ENCODE data around the gene OR8J1. TPM values are rescaled to one million over a fixed set of nuclear protein-coding genes. Genes with fewer than 3 reads are reported as not detected.
"Not testable (repeated sequence)": the region's sequence is repeated elsewhere in the genome, so short reads cannot be mapped to it uniquely, and the experiment has no call there.

The OR8J1 gene
- total RNA-seq, 4 donors from 2014 or later = not detected

DNA sequence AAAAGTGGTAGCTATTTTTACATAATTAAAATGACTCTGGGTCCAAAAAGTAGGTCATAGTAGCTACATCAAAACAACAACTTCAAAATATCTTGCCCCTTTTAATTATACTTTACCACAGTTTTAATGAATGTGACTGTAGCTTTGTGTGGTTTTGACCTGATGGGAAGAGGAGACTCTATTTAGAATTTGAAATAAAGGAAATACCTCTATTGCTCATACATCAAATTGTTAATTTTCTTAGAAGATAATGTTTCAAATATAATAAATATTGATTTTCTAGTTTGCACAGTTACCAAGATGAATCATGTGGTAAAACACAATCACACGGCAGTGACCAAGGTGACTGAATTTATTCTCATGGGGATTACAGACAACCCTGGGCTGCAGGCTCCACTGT lies 8.4 kb upstream of the OR8J1 start, which contains the start of gene OR8K1:
Gene OR8K1, plus strand, starts transcription at position 301 of the 400 bp plus-strand sequence. Its CDS starts 0 bp downstream, at position 301.
- 84 to 94% methylated on average over 1 of the region's 1 CpG for WGBS, 2 donors
- intact Hi-C loops (cut with DNase I; ENCODE audit: low total_unique reads) = no loop called here
- TF ChIP-seq, protein P1, sequence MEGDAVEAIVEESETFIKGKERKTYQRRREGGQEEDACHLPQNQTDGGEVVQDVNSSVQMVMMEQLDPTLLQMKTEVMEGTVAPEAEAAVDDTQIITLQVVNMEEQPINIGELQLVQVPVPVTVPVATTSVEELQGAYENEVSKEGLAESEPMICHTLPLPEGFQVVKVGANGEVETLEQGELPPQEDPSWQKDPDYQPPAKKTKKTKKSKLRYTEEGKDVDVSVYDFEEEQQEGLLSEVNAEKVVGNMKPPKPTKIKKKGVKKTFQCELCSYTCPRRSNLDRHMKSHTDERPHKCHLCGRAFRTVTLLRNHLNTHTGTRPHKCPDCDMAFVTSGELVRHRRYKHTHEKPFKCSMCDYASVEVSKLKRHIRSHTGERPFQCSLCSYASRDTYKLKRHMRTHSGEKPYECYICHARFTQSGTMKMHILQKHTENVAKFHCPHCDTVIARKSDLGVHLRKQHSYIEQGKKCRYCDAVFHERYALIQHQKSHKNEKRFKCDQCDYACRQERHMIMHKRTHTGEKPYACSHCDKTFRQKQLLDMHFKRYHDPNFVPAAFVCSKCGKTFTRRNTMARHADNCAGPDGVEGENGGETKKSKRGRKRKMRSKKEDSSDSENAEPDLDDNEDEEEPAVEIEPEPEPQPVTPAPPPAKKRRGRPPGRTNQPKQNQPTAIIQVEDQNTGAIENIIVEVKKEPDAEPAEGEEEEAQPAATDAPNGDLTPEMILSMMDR (IDR thresholded peaks at IDR 0.05) = no peak
- no peak for TF ChIP-seq POLR2A (IDR thresholded peaks at IDR 0.05)
- no peak for DNase-seq (ENCODE audit: low spot score in 2 of 2)
- H3K4me3 ChIP-seq (ENCODE audit: low read depth, poor library complexity, severe bottlenecking) = no peak within 1 kb of the TSS

- no peak within 1 kb of the TSS for H3K4me3 ChIP-seq (ENCODE audit: low read depth, poor library complexity, severe bottlenecking)
- no peak for TF ChIP-seq POLR2A (IDR thresholded peaks at IDR 0.05)
- TF ChIP-seq, protein P1 (IDR thresholded peaks at IDR 0.05) = no peak
- 78 to 79% methylated on average over 2 of the region's 2 CpGs for WGBS, 2 donors
- intact Hi-C loops (cut with DNase I; ENCODE audit: low total_unique reads) = no loop called here
- DNase-seq (ENCODE audit: low spot score in 2 of 2) = no peak
Measured at GRCh38 chr11:56375324-56375723, 21.2 kb downstream of the OR8J1 start, which contains the start of gene OR8U1. Gene OR8U1, plus strand, starts transcription at chr11:56375624. Its CDS starts 0 bp downstream, at chr11:56375624.

- TF ChIP-seq, protein P1 (IDR thresholded peaks at IDR 0.05) = no peak
- no peak for TF ChIP-seq POLR2A (IDR thresholded peaks at IDR 0.05)
Measured at GRCh38 chr11:56380120-56380519, 26.0 kb downstream of the OR8J1 start.

DNA sequence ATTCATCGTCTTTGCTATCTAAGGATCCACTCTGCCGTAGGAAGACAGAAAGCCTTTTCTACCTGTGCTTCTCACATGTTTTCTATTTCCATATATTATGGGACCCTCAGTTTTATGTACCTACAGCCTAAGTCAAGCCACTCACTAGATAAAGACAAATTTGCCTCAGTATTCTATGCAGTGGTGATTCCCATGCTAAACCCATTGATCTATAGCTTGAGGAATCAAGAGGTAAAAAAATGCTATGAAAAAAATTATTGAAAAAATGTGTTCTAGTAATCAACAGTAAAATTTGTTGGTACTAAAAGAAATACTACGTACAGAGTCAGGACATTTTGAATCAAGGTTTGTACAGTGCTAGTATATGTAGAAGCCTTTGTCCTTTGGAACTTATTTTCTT lies 40.3 kb downstream of the OR8J1 start:
- DNase-seq (ENCODE audit: low spot score in 2 of 2) = no peak
- no peak overlapping the region for H3K4me3 ChIP-seq (ENCODE audit: low read depth, poor library complexity, severe bottlenecking)
- 91 to 92% methylated on average over 3 of the region's 3 CpGs for WGBS, 2 donors
- TF ChIP-seq, protein P1 (IDR thresholded peaks at IDR 0.05) = no peak
- TF ChIP-seq POLR2A (IDR thresholded peaks at IDR 0.05) = no peak
- intact Hi-C loops (cut with DNase I; ENCODE audit: low total_unique reads) = no loop called here

More at GRCh38 chr11:56380120-56380519, 26.0 kb downstream of the OR8J1 start:
- intact Hi-C loops (cut with DNase I; ENCODE audit: low total_unique reads) = no loop called here
- no peak for DNase-seq (ENCODE audit: low spot score in 2 of 2)
- WGBS, 2 donors = 83 to 85% methylated on average over 2 of the region's 2 CpGs
- no peak overlapping the region for H3K4me3 ChIP-seq (ENCODE audit: low read depth, poor library complexity, severe bottlenecking)

DNA sequence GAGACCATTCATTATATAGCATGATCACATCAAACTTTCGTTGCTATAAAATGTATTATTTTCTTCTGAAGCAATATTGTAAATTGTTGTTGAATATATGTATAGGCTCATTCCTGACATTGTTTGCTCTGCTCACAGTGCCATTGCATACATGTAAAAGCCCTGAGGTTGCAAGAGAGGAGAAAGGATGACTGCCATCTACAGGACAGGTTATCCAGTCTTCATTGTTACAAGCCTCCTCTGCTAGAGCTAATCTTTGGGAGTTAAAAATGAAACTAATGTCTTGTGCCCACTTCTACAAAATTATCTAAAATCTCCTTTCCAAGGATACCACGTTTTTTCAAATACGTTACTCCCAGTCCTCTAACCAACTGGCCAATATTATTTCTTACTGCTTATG lies 42.0 kb downstream of the OR8J1 start:
- WGBS, 2 donors = 45 to 60% methylated on average over 3 of the region's 3 CpGs
- intact Hi-C loops (cut with DNase I; ENCODE audit: low total_unique reads) = no loop called here
- no peak for DNase-seq (ENCODE audit: low spot score in 2 of 2)
- no peak overlapping the region for H3K4me3 ChIP-seq (ENCODE audit: low read depth, poor library complexity, severe bottlenecking)
- TF ChIP-seq, protein P1 (IDR thresholded peaks at IDR 0.05) = no peak
- TF ChIP-seq POLR2A (IDR thresholded peaks at IDR 0.05) = no peak

GRCh38 chr11:56401858-56402461 lies 47.9 kb downstream of the OR8J1 start:
- DNase-seq (ENCODE audit: low spot score in 2 of 2); intact Hi-C loops (cut with DNase I; ENCODE audit: low total_unique reads); H3K4me3 ChIP-seq (ENCODE audit: low read depth, poor library complexity, severe bottlenecking): not testable (repeated sequence)
- WGBS, 2 donors = 94 to 95% methylated on average over 12 to 26 of the region's 27 CpGs

All from lower leg skin (tissue), 4 donors.